Gastroesophageal sphincter (tissue), 4 donors: ENCODE data around the gene UVRAG. TPM values are rescaled to one million over a fixed set of nuclear protein-coding genes. Genes with fewer than 3 reads are reported as not detected.

Source experiments
- ATAC-seq: fragments of 150-250 bp; one replicate; pipeline ENCODE4 v1.9.1; 2016; ENCODE audit warnings: mild to moderate bottlenecking, moderate library complexity
- H3K27ac ChIP-seq, 4 donors: fragments of 200-600 bp; sonication (generic) in 3 of 4; 1 replicate in 3 of 4; 2 replicates in 1 of 4; pipeline ENCODE4 v1.5.1; 2016 to 2019
- H3K27me3 ChIP-seq: fragments of 200-600 bp; sonication (generic); one replicate; pipeline ENCODE4 v1.5.1; 2019
- H3K36me3 ChIP-seq, 2 donors: fragments of 200-600 bp; sonication (generic); one replicate each; pipeline ENCODE4 v1.5.1; 2019; ENCODE audit warnings: control low read depth in 1 of 2
- H3K4me1 ChIP-seq, 3 donors: fragments of 200-600 bp; sonication (generic); 1 replicate in 2 of 3; 2 replicates in 1 of 3; pipeline ENCODE4 v1.5.1; 2016 to 2019; ENCODE audit warnings: control low read depth in 2 of 3
- H3K4me3 ChIP-seq, 2 donors: fragments of 200-600 bp; sonication (generic); one replicate each; pipeline ENCODE4 v1.5.1; 2019; ENCODE audit warnings: mild to moderate bottlenecking in 1 of 2, moderate library complexity in 1 of 2
- H3K9me3 ChIP-seq, 3 donors: fragments of 200-600 bp; sonication (generic); one replicate each; pipeline ENCODE4 v1.5.1; 2017 to 2019; ENCODE audit warnings: control low read depth in 2 of 3
- EP300 ChIP-seq: sonication (generic); formaldehyde crosslinking; IDR thresholded peaks from one replicate; pipeline ENCODE4 v1.6.1; 2017; ENCODE audit warnings: antibody characterized with exemption, mild to moderate bottlenecking
- POLR2A ChIP-seq, 2 donors: fragments of 450-650 bp; IDR thresholded peaks; one replicate each; pipeline ENCODE4 v1.6.1; 2017; ENCODE audit warnings: antibody characterized with exemption in 2 of 2, mild to moderate bottlenecking in 2 of 2, moderate library complexity in 1 of 2
- POLR2AphosphoS5 ChIP-seq: sonication (generic); formaldehyde crosslinking; IDR thresholded peaks from one replicate; pipeline ENCODE4 v1.6.1; 2017; ENCODE audit warnings: antibody characterized with exemption
- WGBS, 2 donors: methylation state at CpG; one replicate each; pipeline ENCODE4 v1.1.5; 2018; ENCODE audit warnings: low coverage in 1 of 2; 5-methylcytosine and 5-hydroxymethylcytosine counted together
- total RNA-seq, 4 donors: library from RNA; depleted of rRNA; stranded (reverse); fragments of >200 nt; gene quantifications; one replicate each; pipeline ENCODE4 v1.1.0, GENCODE V29; 2016
- TF ChIP-seq, protein P1 (sequence below), 4 experiments: fragments of 200-600 bp in 2 of 4; fragments of 450-650 bp in 2 of 4; sonication (generic) in 1 of 4; IDR thresholded peaks; one replicate each; pipeline ENCODE4 v1.5.1; 2017 to 2019; ENCODE audit warnings: antibody characterized with exemption in 4 of 4, mild to moderate bottlenecking in 2 of 4, moderate library complexity in 2 of 4

Gene UVRAG
- total RNA-seq, 4 donors from 2014 or later, result 28.1 to 50.1 (median 34.7) TPM

DNA sequence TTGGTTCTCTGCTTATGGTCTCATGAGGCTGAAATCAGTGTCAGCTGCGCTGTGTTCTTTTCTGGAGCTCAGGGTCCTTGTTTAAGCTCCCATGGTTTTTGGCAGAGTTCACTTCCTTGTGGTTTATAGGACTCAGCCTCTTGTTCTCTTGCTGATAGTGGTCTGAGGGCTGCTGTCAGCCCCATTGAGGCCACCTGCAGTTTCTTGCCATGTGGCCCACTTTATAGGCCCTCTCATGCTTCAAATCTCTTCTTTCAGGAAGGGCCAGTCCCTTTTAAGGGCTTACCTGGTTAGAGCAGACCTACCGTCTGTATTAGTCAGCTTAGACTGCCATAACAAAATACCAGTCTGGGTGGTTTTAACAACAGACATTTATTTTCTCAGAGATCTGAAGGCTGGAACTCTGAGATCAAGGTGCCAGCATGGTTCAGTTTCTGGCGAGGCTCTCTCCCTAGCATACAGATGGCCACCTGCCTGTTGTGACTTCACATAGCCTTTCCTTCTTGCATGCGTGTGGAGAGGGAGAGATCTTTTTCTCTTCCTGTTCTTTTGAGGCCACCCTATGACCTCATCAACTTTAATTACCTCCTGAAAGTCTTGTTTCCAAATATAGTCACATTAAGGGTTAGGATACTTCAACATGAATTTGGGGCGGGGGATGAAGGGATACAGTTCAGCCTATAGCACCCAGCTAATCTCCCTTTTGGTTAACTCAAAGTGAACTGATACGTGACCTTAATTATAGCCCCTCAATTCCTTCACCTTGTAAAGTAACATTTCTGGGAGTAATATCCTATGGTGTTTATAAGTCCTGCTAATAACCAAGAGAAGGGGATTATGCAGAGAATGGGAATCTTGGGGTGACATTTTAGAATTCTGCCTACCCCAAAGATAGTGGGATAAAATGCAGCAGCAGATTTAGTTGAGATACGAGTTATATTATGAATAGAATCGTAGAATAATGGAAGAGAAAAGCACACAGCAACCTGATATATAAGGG lies 131.8 kb downstream of the UVRAG start:
- H3K27ac ChIP-seq, result peak overlapping the region in 3 of 4 donors; percentile 33 to 64 (median 34)
- H3K9me3 ChIP-seq, result no peaks in the 10 kb centered on the region
- TF ChIP-seq POLR2AphosphoS5 (no peak), POLR2A (IDR thresholded peaks at IDR 0.05) (no peak), EP300 (no peak)
- TF ChIP-seq, protein P1, sequence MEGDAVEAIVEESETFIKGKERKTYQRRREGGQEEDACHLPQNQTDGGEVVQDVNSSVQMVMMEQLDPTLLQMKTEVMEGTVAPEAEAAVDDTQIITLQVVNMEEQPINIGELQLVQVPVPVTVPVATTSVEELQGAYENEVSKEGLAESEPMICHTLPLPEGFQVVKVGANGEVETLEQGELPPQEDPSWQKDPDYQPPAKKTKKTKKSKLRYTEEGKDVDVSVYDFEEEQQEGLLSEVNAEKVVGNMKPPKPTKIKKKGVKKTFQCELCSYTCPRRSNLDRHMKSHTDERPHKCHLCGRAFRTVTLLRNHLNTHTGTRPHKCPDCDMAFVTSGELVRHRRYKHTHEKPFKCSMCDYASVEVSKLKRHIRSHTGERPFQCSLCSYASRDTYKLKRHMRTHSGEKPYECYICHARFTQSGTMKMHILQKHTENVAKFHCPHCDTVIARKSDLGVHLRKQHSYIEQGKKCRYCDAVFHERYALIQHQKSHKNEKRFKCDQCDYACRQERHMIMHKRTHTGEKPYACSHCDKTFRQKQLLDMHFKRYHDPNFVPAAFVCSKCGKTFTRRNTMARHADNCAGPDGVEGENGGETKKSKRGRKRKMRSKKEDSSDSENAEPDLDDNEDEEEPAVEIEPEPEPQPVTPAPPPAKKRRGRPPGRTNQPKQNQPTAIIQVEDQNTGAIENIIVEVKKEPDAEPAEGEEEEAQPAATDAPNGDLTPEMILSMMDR (IDR thresholded peaks at IDR 0.05), result no peak
- 61 to 79% methylated on average over 6 to 8 of the region's 8 CpGs for WGBS, 2 donors
- no peaks in the 10 kb centered on the region for H3K27me3 ChIP-seq
- H3K4me1 ChIP-seq, result peaks cover 0 to 46% (median 11%) of the 10 kb centered on the region in 3 donors
- no peak overlapping the region for H3K4me3 ChIP-seq
- H3K36me3 ChIP-seq, result no peaks in the 10 kb centered on the region
- ATAC-seq, result no peak

DNA sequence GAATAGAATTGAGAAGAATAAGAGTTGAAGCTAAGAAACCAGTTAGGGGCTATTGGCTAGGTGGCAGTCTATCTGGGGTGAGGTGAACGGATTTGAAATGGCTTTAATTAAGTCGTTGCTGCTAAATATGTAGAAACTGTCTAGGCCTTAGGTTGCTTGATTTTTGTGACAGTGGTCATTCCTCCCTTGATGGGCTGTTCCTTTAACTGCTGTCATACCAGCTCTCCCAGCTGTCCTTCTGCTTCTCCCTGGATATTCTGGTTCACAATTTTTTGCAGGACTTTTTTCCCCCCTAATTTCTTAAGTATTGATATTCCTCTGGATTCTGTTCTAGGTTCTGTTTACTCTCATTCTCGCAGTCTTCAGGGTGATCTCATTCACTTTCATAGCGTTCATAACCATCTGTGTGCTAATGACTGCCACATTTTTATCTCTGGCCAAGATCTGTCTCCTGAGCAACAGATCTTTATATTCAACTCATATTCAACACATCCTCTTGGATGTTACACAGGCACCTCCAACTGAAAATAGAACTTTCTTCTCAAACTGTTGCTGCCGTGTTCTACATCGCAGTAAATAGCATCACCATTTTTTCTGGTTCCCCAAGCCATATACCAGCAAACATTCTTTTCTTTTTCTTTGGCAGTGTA lies 134.1 kb downstream of the UVRAG start:
- no peak for TF ChIP-seq EP300
- TF ChIP-seq POLR2A (IDR thresholded peaks at IDR 0.05), result no peak
- TF ChIP-seq, protein P1 (IDR thresholded peaks at IDR 0.05), result no peak
- no peak for TF ChIP-seq POLR2AphosphoS5
- ATAC-seq, result no peak
- H3K36me3 ChIP-seq, result no peaks in the 10 kb centered on the region
- no peaks in the 10 kb centered on the region for H3K9me3 ChIP-seq
- WGBS, 2 donors, result 38 to 65% methylated on average over 6 of the region's 6 CpGs
- no peak overlapping the region for H3K4me3 ChIP-seq
- peaks cover 0 to 48% (median 11%) of the 10 kb centered on the region in 3 donors for H3K4me1 ChIP-seq
- H3K27me3 ChIP-seq, result no peaks in the 10 kb centered on the region
- H3K27ac ChIP-seq, result peak overlapping the region in 2 of 4 donors; percentile 1 to 45

DNA sequence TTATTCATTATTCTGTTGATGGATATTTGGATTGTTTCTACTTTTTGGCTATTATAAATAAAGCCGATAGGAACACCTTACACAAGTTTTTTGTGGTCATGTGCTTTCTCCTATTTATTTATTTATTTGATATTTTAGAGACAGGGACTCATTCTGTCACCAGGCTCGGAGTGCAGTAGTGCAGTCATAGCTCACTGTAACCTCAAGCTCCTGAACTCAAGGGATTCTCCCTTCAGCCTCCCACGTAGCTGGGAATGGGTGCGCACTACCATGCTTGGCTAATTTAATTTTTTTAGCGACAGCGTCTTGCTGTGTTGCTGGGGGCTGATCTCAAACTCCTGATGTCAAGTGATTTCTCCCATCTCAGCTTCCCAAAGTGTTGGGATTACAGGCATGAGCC lies 135.1 kb downstream of the UVRAG start:
- no peak overlapping the region for H3K27ac ChIP-seq
- WGBS, 2 donors, result 36 to 85% methylated on average over 1 to 5 of the region's 6 CpGs
- peaks cover 0 to 56% (median 11%) of the 10 kb centered on the region in 3 donors for H3K4me1 ChIP-seq
- no peak overlapping the region for H3K4me3 ChIP-seq
- H3K9me3 ChIP-seq, result no peaks in the 10 kb centered on the region
- TF ChIP-seq, protein P1 (IDR thresholded peaks at IDR 0.05), result no peak
- no peak for TF ChIP-seq POLR2AphosphoS5
- no peak for TF ChIP-seq POLR2A (IDR thresholded peaks at IDR 0.05)
- TF ChIP-seq EP300, result no peak
- ATAC-seq, result no peak
- no peaks in the 10 kb centered on the region for H3K27me3 ChIP-seq
- H3K36me3 ChIP-seq, result no peaks in the 10 kb centered on the region

DNA sequence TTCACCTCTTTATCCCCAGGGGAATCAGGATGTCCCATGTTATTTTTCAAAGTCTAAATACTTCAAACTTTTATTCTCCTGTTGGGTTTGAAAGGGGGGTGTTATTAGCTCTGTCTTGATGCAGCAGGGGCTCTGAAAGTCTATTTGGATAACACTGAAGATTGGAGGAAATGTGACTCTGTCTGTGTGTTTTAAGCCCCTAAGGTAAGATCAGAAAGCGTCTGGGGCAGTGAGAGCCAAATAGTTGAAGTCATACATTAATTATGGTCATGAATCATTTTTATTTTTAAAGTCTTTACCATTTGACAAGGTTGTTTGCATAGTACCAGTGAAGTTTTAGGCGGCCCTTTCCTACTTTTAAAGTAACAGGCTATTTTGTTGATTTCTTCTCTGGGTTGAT lies 139.0 kb downstream of the UVRAG start:
- no peak for ATAC-seq
- WGBS, 2 donors, result 41 to 65% methylated on average over 2 of the region's 2 CpGs

DNA sequence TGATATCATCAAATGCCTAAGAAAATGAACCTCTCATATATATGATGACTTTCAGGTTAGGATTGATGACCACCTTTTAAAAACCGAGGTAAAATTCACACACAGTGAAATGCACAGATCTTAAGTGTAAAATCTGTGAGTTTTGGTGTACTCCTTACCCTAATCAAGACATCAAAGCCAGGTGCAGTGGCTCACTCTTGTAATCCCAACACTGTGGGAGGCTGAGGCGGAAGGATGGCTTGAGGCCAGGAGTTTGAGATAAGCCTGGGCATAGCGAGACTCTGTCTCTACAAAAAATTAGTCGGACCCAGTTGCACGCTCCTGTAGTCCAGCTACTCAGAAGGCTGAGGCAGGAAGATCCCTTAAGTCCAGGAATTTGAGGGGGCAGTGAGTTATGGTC lies 140.4 kb downstream of the UVRAG start:
- H3K9me3 ChIP-seq, result no peaks in the 10 kb centered on the region
- H3K27me3 ChIP-seq, result no peaks in the 10 kb centered on the region
- ATAC-seq, result no peak
- TF ChIP-seq POLR2A (IDR thresholded peaks at IDR 0.05) (no peak), EP300 (no peak), POLR2AphosphoS5 (no peak)
- TF ChIP-seq, protein P1 (IDR thresholded peaks at IDR 0.05), result no peak
- 88 to 100% methylated on average over 1 to 5 of the region's 5 CpGs for WGBS, 2 donors
- H3K27ac ChIP-seq, result no peak overlapping the region
- no peaks in the 10 kb centered on the region for H3K36me3 ChIP-seq
- H3K4me1 ChIP-seq, result peaks cover 0 to 11% (median 0%) of the 10 kb centered on the region in 3 donors
- no peak overlapping the region for H3K4me3 ChIP-seq

More for the DNA sequence above, 139.0 kb downstream of the UVRAG start:
- Histone ChIP-seq H3K9me3 (no peaks in the 10 kb centered on the region), H3K36me3 (no peaks in the 10 kb centered on the region), H3K27ac (no peak overlapping the region), H3K27me3 (no peaks in the 10 kb centered on the region), H3K4me1 (peaks cover 0 to 23% (median 0%) of the 10 kb centered on the region in 3 donors), H3K4me3 (no peak overlapping the region)
- no peak for TF ChIP-seq POLR2AphosphoS5
